ENCODE results near the gene ENTPD7.

Gene ENTPD7

GRCh38 chr10:99631496-99631895 is 27.8 kb upstream of the ENTPD7 start:
- no peak overlapping the region for H3K4me3 ChIP-seq (ENCODE audit: low read depth, low read length)
- DNase-seq (ENCODE audit: low read depth): no peak

DNA sequence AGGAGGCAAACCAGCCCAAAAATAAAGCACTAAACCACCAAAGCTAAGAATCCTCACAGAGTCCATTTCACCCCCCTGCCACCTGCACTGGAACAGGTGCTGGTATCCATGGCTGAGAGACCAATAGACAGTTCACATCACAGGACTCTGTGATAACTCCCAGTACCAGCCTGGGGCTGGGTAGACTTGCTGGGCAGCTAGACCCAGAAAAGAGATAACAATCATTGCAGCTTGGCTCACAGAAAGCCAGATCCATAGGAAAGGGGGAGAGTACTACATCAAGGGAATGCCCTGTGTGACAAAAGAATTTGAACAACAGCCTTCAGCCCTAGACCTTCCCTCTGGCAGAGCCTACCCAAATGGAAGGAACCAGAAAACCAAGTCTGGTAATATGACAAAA is 25.5 kb upstream of the ENTPD7 start:
- no peak overlapping the region for H3K4me3 ChIP-seq (ENCODE audit: low read depth, low read length)
- DNase-seq (ENCODE audit: low read depth): no peak

DNA sequence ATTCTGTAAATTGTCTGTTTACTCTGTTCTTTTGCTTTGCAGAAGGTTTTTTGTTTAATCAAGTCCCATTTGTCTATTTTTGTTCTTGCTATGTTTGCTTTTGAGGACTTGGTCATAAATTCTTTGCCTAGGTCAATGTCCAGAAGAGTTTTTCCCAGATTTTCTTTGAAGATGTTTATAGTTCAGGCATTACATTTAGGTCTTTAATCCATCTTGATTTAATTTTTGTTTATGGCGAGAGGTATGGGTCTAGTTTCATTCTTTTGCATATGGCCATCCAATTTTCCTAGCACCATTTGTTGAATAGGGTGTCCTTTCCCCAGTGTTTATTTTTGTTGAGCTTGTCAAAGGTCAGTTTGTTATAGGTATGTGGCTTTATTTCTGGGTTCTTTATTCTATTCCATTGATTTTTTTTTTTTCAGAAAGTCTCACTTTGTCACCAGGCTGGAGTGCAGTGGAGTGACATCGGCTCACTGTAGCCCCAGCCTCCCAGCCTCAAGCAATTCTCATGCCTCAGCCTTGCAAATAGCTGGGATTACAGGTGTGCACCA is 11.6 kb upstream of the ENTPD7 start:
- no peak overlapping the region for H3K4me3 ChIP-seq (ENCODE audit: low read depth, low read length)
- no peak for DNase-seq (ENCODE audit: low read depth)

- no peak overlapping the region for H3K4me3 ChIP-seq (ENCODE audit: low read depth, low read length)
- DNase-seq (ENCODE audit: low read depth): no peak
Measured at GRCh38 chr10:99648717-99649116, 10.6 kb upstream of the ENTPD7 start.

DNA sequence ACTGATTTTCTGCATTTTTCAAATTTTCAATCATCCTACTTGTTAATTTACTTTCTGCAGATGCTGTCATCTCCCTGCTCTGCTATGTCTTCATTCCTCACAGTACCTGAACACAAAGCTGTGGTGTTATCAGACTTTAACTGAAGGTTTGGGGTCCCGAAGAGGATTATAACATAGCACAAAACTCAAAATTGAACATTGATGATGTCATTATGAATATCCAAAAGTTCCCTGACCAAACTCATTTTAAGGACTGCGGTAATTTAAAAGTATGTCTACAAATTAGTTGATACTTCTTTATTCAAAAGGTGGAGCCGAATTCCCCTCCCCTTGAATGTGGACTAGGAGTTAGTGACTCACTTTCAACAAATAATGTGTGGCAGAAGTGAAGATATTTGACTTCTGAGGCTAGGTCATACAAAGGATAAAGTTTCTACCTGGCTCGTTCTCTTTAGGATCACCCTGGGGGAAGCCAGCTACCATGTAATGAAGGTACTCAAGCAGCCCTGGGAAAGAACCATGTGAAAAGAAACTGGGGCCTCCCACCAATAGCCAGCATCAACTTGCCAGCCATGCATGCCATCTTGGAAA is 6.4 kb upstream of the ENTPD7 start:
- H3K4me3 ChIP-seq (ENCODE audit: low read depth, low read length): no peak overlapping the region
- no peak for DNase-seq (ENCODE audit: low read depth)

GRCh38 chr10:99654390-99655175 is 4.7 kb upstream of the ENTPD7 start:
- DNase-seq (ENCODE audit: low read depth): no peak
- H3K4me3 ChIP-seq (ENCODE audit: low read depth, low read length): no peak overlapping the region

- no peak for DNase-seq (ENCODE audit: low read depth)
- no peak overlapping the region for H3K4me3 ChIP-seq (ENCODE audit: low read depth, low read length)
Measured at GRCh38 chr10:99656199-99657064, 2.9 kb upstream of the ENTPD7 start.

DNA sequence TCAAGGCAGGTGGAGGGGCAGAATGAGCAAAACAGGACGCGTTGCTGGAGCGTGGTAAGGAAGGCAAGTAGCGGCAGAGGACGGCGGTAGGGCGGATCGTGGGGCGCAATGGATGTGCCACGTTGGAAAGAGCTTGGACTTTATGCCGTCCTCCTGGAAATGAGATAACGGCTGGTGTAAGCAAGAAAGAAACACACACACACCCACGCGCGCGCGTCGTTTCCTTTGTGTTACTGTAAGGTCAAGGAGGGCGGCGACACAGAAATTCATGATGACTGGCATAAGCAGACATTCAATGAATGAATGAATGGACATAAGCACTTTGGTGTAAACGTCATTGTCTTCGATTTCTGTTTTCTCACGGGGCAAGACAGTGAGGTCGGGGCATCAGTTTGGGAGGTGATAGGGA is 683 bp upstream of the ENTPD7 start:
- peak overlapping the region; percentile 97 for H3K4me3 ChIP-seq (ENCODE audit: low read depth, low read length)
- no peak for DNase-seq (ENCODE audit: low read depth)

DNA sequence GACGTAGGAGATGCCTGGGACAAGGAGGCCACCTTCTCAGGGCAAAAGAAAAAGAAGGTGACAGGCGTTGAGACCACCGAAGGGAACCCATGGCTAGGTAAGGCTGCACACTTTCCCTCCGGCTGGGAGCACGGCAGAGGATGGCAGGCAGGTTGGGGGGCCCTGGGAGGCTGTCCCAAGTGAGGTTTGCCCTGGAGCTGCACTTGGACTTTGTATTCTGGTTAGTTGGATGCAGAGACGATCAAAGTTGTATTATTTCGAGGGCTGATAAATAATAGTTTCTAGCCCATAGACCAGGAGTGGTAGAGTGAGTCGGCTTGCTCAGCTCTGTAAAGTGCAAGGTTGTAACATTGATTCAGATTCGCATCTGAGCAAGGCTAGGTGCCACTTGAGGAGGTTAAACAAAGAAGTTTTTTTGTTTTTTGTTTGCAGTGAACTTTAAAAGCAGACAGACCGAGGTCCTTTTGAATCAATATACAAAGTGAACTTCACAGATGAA is 608 bp downstream of the ENTPD7 start:
- no peak for DNase-seq (ENCODE audit: low read depth)
- peak overlapping the region; percentile 97 for H3K4me3 ChIP-seq (ENCODE audit: low read depth, low read length)

- DNase-seq (ENCODE audit: low read depth): no peak
- no peak overlapping the region for H3K4me3 ChIP-seq (ENCODE audit: low read depth, low read length)
Measured at GRCh38 chr10:99660662-99661376, 1.5 kb downstream of the ENTPD7 start.

DNA sequence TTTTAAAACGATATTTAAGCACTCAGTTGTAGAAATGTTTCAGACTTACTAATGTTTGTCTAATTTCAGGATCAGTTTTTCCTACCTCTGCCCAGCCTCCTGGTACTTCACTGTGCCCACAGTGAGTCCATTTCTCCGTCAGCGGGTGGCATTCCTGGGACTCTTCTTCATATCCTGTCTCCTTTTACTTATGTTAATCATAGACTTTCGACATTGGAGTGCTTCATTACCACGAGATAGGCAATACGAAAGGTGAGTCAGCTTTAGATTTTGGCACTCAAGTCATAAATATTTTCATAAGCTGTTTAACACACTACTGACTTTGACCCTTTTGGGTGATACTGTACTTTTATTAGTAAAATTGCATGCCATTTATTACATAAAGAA is 2.1 kb downstream of the ENTPD7 start:
- H3K4me3 ChIP-seq (ENCODE audit: low read depth, low read length): no peak overlapping the region
- peak; percentile 60 for DNase-seq (ENCODE audit: low read depth)

DNA sequence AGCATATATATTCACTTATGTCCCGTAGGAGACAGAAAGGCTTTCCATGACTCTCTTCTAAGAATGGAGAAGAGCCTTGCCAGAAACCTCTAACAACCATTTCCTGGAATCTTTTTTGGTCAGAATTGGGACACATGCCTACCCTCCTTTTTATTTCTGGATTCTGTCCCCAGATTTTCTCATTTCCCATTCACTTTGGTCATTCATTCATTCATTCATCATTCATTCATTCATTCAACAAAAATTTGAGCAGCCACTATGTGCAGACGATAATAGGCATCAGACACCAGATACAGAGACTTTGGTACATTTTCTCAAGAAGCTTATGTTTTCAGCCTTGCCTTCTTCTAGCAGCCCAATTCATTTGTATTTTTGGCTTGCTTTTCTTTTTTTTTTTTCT is 6.0 kb downstream of the ENTPD7 start:
- H3K4me3 ChIP-seq (ENCODE audit: low read depth, low read length): no peak overlapping the region
- DNase-seq (ENCODE audit: low read depth): no peak

GRCh38 chr10:99667108-99667751 is 7.9 kb downstream of the ENTPD7 start:
- no peak overlapping the region for H3K4me3 ChIP-seq (ENCODE audit: low read depth, low read length)
- DNase-seq (ENCODE audit: low read depth): peak; percentile 59

GRCh38 chr10:99671386-99671785 is 12.1 kb downstream of the ENTPD7 start:
- no peak overlapping the region for H3K4me3 ChIP-seq (ENCODE audit: low read depth, low read length)
- no peak for DNase-seq (ENCODE audit: low read depth)

DNA sequence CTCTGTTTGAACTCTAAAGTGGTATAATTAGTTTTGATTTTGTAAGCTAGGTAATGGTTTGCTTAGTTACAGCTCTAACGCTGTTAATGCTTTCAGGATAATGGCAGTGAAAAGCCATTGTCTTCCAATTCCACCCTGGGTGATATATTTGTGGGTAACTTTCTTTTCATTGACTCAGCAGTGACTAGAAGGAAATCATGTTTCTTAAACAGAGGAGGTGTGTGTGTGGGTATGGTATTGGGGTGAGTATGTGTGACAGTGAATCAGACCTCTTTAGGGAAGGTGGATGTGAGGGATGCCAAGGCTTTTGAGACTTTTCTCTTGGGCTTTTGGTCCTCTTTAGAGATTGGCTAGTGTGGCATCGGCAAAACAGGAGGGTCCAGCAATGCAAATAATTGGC is 13.6 kb downstream of the ENTPD7 start:
- no peak overlapping the region for H3K4me3 ChIP-seq (ENCODE audit: low read depth, low read length)
- DNase-seq (ENCODE audit: low read depth): no peak

DNA sequence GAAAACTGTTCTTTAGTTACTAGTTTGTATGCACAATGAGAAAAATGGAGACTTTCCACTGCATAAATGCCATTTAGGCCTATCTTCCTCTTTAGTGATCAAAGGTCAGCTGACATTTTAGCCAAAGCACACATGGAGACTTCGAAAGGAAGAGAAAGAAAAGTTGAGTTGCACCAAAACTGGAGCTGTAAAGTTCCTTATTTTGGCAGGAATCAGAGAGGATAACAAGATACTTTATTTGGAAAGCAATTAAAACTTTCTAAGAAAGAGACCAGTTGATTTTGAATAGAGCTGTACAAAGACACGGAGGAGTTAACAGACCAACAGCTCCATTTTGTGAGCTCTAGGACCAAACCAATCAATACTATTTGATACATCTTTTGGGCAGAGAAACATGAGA is 14.2 kb downstream of the ENTPD7 start:
- H3K4me3 ChIP-seq (ENCODE audit: low read depth, low read length): no peak overlapping the region
- DNase-seq (ENCODE audit: low read depth): no peak

GRCh38 chr10:99674762-99675161 is 15.5 kb downstream of the ENTPD7 start:
- no peak overlapping the region for H3K4me3 ChIP-seq (ENCODE audit: low read depth, low read length)
- no peak for DNase-seq (ENCODE audit: low read depth)

DNA sequence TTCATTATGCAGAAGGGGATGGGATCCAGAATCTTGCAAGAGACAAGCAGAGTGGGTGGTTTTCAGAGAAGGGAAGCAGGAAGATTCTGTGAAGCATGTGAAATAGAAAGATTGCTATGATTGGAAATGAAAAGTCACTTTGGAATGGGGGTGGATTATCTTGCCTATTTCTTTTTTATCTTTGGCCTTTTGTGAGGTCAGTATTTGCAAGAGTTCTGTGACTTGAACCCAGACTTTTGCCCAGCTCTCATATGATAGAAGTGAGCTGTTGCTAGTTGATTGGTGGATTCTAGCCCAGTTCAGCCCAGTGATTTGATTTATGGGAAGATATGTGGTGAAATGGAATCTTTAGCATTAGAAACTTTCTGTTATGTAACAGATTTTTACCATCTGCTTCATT is 17.1 kb downstream of the ENTPD7 start:
- no peak overlapping the region for H3K4me3 ChIP-seq (ENCODE audit: low read depth, low read length)
- no peak for DNase-seq (ENCODE audit: low read depth)

- no peak for DNase-seq (ENCODE audit: low read depth)
- H3K4me3 ChIP-seq (ENCODE audit: low read depth, low read length): no peak overlapping the region
Measured at GRCh38 chr10:99676895-99677294, 17.6 kb downstream of the ENTPD7 start.
